Activated naive CD4-positive, alpha-beta T cell treated with anti-CD3 and anti-CD28 coated beads, Interleukin-2, amount 50 U/mL, for 72 hours (primary cell): ENCODE data around the gene DUSP15. TPM values are rescaled to one million over a fixed set of nuclear protein-coding genes. Genes with fewer than 3 reads are reported as not detected.

Source experiments
- ATAC-seq, 2 donors: fragments of 150-1000 bp; cut with Tn5 transposase; 2 replicates each; pipeline ENCODE4 v1.10.0; 2021; ENCODE audit warnings: mild to moderate bottlenecking in 2 of 2, moderate library complexity in 2 of 2
- DNase-seq, 2 donors: peaks; one replicate each; pipeline ENCODE4 v3.0.0; 2021 to 2022; ENCODE audit warnings: low spot score in 2 of 2
- H3K27ac Mint-ChIP-seq, 2 donors: one replicate each; pipeline ENCODE4 v1.8.0; 2022; ENCODE audit warnings: mild to moderate bottlenecking in 2 of 2, mixed read lengths in 2 of 2
- H3K36me3 Mint-ChIP-seq, 2 donors: one replicate each; pipeline ENCODE4 v1.8.0; 2022; ENCODE audit warnings: mixed read lengths in 2 of 2
- H3K9me3 Mint-ChIP-seq, 2 donors: one replicate each; pipeline ENCODE4 v1.8.0; 2022; ENCODE audit warnings: mixed read lengths in 2 of 2
- total RNA-seq, 2 donors: library from RNA; stranded (reverse); gene quantifications; one replicate each; pipeline ENCODE4 v1.2.3, GENCODE V29; 2022

Gene DUSP15
- total RNA-seq, 2 donors from 2014 or later = not detected

- H3K36me3 Mint-ChIP-seq = peaks cover 0 to 10% of the 10 kb centered on the region in 2 donors
- no peak for DNase-seq
- H3K27ac Mint-ChIP-seq = no peak overlapping the region
- no peak for ATAC-seq
- H3K9me3 Mint-ChIP-seq = no peaks in the 10 kb centered on the region
These were observed 4.1 kb downstream of the DUSP15 start for GRCh38 chr20:31866221-31866620.

- Mint-ChIP-seq H3K36me3 (peaks cover 0 to 2% of the 10 kb centered on the region in 2 donors), H3K9me3 (no peaks in the 10 kb centered on the region), H3K27ac (no peak overlapping the region)
- DNase-seq (no peak), ATAC-seq (no peak)
These were observed 5.6 kb downstream of the DUSP15 start for GRCh38 chr20:31864521-31865400.

- H3K27ac Mint-ChIP-seq = no peak overlapping the region
- ATAC-seq = no peak
- no peaks in the 10 kb centered on the region for H3K9me3 Mint-ChIP-seq
- no peak for DNase-seq
- no peaks in the 10 kb centered on the region for H3K36me3 Mint-ChIP-seq
These were observed 6.8 kb downstream of the DUSP15 start for GRCh38 chr20:31863296-31864085.

DNA sequence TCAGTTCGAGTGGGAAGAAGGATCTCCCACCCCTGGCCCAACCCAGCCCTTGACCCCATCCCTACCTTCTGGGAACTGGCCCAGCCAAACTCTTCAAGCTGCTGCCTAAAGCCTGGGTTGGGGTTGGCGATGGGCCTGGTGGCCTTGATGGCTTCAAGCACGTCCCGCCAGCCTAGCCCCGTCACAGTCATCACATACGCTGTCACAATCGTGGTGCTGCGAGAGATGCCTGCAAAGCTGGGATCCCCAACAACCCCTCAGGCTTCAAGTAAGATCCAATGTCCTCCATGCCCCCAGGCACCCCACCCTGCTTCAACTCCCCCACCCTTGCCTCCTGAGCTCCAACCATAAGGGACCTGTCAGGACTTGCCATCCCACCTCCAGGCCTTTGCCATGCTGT, 7.8 kb downstream of the DUSP15 start:
- H3K36me3 Mint-ChIP-seq = no peaks in the 10 kb centered on the region
- H3K9me3 Mint-ChIP-seq = no peaks in the 10 kb centered on the region
- no peak for ATAC-seq
- DNase-seq = no peak
- H3K27ac Mint-ChIP-seq = no peak overlapping the region

DNA sequence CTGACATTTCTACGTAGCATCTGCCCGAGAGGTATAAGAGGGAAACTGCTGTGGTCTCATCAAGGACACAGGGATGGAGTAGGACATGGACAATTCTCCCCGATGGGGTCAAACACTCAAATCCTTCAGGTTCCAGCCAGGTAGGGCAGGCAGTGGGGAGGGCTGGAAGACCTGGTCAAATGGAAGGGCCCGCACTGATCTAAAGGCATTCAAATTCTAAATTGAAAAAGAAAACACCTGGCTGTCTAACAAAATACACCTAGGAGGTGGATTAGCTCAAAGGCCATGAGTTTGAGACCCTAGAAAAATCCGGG, 8.2 kb downstream of the DUSP15 start:
- no peak for DNase-seq
- ATAC-seq = no peak
- Mint-ChIP-seq H3K9me3 (no peaks in the 10 kb centered on the region), H3K27ac (no peak overlapping the region), H3K36me3 (no peaks in the 10 kb centered on the region)

DNA sequence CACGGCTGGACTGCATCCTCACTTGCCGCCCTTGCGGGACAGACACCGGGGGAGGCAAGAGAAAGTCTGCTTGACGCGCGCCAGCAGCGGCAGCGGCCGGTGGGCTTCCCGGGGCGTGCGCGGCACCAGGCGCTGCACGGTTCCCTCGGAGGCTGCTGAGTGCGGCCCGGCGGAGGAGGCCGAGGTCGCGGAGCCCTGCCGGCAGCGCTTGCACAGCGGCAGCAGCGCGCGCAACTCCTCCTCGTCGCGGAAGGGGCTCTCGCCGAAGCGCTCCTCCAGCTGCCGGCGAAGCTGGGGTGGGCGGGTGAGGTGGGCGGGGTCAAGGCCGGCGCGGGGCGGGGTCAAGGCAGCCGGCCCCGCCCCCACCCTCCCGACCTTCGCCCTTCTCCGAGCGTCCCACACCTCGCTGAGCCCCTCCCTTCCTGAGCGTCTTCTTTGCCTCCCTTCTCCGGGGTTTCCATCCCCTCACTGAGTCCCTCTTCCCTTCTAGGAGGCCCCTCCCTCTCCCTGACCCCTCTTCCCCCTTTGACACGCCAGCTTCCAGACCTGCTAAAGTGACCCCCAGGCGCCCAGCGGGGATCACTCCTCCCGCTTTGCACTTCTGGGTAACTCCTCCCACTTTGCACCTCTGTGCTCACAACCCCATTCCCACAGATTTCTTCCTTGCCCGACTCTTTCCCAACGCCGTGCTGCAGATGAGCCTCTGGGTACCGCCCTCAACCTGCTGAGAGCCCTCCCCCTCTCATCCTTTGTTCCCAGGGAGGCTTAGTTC, 8.8 kb downstream of the DUSP15 start:
- Mint-ChIP-seq H3K9me3 (no peaks in the 10 kb centered on the region), H3K27ac (no peak overlapping the region), H3K36me3 (no peaks in the 10 kb centered on the region)
- peak in 1 of 2 donors; percentile 67 for DNase-seq
- ATAC-seq = peak; percentile 48 to 94

DNA sequence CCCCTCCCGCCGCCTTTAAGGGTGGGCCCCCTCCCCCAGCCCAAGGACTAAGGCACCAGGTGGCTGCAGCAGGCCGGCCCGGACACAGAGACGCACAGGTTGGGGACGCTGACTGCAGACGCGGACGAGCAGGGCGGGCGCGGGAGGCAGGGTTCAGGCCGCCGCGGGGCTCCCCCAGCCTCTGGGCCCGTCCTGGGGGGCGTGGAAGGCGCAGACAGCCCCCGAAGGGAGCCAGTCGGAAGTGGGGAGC, 9.3 kb downstream of the DUSP15 start:
- DNase-seq (no peak), ATAC-seq (peak; percentile 7 to 34)
- no peaks in the 10 kb centered on the region for H3K36me3 Mint-ChIP-seq
- H3K9me3 Mint-ChIP-seq = no peaks in the 10 kb centered on the region
- no peak overlapping the region for H3K27ac Mint-ChIP-seq

GRCh38 chr20:31860390-31861134, 9.8 kb downstream of the DUSP15 start:
- no peak for DNase-seq
- H3K27ac Mint-ChIP-seq = no peak overlapping the region
- no peaks in the 10 kb centered on the region for H3K36me3 Mint-ChIP-seq
- no peak for ATAC-seq
- no peaks in the 10 kb centered on the region for H3K9me3 Mint-ChIP-seq

GRCh38 chr20:31859998-31860380, 10.3 kb downstream of the DUSP15 start:
- ATAC-seq (no peak), DNase-seq (no peak)
- no peaks in the 10 kb centered on the region for H3K9me3 Mint-ChIP-seq
- no peak overlapping the region for H3K27ac Mint-ChIP-seq
- H3K36me3 Mint-ChIP-seq = no peaks in the 10 kb centered on the region

GRCh38 chr20:31859266-31859997, 10.9 kb downstream of the DUSP15 start:
- Mint-ChIP-seq H3K27ac (no peak overlapping the region), H3K9me3 (no peaks in the 10 kb centered on the region), H3K36me3 (no peaks in the 10 kb centered on the region)
- DNase-seq (no peak), ATAC-seq (no peak)

DNA sequence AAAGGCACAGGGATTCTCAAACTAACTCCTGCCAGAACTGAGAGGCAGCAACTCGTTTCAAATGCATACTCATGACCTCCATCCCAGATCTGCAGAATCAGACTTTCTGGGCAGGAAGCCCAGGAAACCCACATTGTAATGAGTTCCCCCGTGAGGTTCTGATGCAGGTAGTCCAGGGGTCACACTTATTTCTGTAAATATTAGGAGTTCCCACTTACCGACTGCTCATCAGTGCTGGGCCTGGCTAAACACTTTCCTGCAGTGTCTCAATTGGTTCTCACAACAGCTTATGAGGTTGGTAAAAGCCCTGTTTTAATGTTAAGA, 11.6 kb downstream of the DUSP15 start:
- Mint-ChIP-seq H3K27ac (no peak overlapping the region), H3K36me3 (no peaks in the 10 kb centered on the region), H3K9me3 (no peaks in the 10 kb centered on the region)
- DNase-seq (no peak), ATAC-seq (no peak)

DNA sequence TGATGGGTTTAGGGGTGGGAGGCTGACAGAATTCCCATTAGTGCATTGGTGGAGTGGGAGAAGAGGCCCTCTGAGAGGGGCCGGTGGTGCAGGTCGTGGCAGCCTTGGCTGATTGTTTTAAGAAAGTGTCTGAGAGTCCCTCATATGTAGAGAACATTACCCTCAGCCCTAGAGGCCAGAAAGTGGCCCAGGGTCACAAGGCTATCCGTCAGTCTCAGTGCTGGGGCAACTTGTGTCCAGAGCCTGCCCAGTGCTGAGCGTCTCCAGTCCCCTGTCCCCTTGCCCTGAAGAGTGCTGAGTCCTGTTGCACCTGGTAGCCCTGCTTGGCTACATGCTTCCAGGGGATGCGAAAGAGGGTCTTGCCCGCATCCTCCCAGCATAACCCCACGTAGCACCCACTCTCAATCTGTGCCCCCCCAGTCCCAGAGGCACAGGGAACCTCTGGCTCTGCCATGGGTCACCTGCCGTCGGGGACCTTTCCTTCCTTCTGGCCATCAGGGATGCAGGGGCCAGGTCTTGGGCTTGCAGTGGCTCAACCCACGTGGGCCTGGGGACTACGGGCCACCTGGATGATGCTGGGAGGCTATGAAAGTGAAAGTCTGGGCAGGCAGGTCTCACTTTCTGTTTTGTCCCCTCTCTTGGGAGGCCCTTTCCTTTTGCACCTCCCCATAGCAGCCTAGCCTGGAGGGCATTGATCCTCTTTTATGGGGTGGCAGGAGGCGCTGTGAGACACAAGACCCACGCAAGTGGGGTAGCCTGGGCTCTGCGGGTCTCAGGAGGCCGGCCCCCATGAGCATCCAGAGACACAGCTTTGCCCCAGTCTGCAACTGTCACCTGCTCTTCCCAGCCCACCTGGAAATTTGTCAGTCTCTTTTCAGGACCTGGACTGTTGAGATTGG, 12.2 kb downstream of the DUSP15 start:
- DNase-seq (no peak), ATAC-seq (peak in 1 of 2 donors; percentile 34)
- Mint-ChIP-seq H3K27ac (no peak overlapping the region), H3K36me3 (no peaks in the 10 kb centered on the region), H3K9me3 (no peaks in the 10 kb centered on the region)

GRCh38 chr20:31856516-31856915, 13.8 kb downstream of the DUSP15 start:
- Mint-ChIP-seq H3K27ac (no peak overlapping the region), H3K9me3 (no peaks in the 10 kb centered on the region), H3K36me3 (no peaks in the 10 kb centered on the region)
- ATAC-seq (no peak), DNase-seq (no peak)

DNA sequence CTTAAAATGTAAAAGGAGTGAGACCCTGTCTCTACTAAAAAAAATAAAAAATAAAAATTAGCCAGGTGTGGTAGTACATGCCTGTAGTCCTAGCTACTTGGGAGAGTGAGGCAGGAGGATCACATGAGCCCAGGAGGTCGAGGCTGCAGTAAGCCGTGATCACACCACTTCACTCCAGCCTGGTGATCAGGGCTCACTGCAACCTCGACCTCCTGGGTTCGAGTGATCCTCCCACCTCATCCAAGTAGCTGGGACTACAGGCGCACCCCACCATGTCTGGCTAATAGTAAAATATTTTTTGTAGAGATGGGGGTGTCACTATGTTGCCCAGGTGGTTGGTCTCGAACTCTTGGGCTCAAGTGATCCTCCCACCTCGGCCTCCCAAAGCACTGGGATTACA, 16.8 kb downstream of the DUSP15 start:
- H3K9me3 Mint-ChIP-seq = no peaks in the 10 kb centered on the region
- H3K27ac Mint-ChIP-seq = no peak overlapping the region
- no peaks in the 10 kb centered on the region for H3K36me3 Mint-ChIP-seq
- DNase-seq (no peak), ATAC-seq (no peak)

DNA sequence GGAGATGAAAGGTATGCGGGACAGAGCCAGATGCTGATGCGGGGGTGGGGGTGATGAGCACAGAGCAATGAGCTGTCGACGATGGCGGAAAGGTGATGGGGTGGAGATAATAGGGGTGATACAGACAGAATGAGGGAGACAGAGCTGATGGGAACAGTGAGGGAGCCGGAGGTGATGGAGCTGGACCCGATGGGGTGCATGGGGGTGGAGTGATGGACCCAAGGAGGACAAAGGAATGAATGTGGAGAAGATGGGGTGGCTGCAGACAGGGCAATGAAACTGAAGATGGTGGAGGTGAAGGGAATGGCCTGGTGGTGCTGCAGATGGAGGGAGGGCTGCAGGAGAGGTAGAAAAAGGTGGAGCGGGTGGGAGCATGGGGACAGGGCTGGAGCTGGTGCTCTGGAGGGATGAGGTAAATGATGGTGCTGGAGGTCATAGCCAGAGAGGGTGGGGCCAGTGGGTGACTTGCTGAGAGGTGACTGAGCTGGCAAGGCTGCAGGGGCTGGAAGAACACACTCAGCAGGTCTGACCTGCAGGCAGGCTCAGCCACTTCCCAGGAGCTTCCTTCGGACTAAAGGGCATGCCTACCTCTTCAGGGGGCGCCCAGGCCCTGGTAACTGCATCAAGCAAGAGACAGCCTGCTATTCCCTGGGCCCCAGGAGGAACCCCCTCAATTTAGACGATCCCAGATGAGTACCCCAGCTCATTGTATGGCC, 18.9 kb downstream of the DUSP15 start:
- DNase-seq (no peak), ATAC-seq (no peak)
- Mint-ChIP-seq H3K36me3 (no peaks in the 10 kb centered on the region), H3K27ac (no peak overlapping the region), H3K9me3 (no peaks in the 10 kb centered on the region)
